GM18951 (cell line): ENCODE results near the gene FGF11.
"Not testable (repeated sequence)": the region's sequence is repeated elsewhere in the genome, so short reads cannot be mapped to it uniquely, and the experiment has no call there.

Experiments used
- POLR2A ChIP-seq: IDR thresholded peaks from 4 replicates; pipeline ENCODE4 v1.6.1; 2011; ENCODE audit warnings: mild to moderate bottlenecking; ENCODE audit not compliant: insufficient read length, insufficient read depth; ENCODE audit errors: extremely low read depth
- in situ Hi-C: fragments of 300-500 bp; cut with MboI; formaldehyde crosslinking; loops from one replicate; pipeline ENCODE4 v1.12.0; 2022; ENCODE audit warnings: low sequenced_read_pairs, mixed read lengths, inconsistent platforms; ENCODE audit not compliant: unreplicated experiment

The FGF11 gene

DNA sequence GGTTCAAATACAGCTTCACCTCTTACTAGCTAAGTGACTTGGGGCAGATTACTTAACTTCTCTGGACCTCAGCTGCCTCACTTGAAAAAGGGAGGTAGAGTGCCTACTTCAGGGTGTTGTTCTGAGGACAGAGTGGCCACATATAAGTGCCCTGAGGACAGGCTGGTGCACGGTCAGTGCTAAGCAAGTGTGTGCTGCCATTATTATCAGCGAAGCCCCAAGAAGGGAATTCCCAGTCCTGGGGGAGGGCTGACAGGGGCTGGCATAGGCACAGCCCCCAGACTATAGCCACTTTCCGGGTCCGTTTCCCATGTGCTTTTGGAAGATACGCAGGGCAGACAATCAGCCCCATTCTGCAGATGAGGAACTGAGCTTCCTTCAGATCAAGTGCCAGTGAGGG lies 37.6 kb downstream of the FGF11 start:
- in situ Hi-C loops = no loop called here
- TF ChIP-seq POLR2A = no peak

DNA sequence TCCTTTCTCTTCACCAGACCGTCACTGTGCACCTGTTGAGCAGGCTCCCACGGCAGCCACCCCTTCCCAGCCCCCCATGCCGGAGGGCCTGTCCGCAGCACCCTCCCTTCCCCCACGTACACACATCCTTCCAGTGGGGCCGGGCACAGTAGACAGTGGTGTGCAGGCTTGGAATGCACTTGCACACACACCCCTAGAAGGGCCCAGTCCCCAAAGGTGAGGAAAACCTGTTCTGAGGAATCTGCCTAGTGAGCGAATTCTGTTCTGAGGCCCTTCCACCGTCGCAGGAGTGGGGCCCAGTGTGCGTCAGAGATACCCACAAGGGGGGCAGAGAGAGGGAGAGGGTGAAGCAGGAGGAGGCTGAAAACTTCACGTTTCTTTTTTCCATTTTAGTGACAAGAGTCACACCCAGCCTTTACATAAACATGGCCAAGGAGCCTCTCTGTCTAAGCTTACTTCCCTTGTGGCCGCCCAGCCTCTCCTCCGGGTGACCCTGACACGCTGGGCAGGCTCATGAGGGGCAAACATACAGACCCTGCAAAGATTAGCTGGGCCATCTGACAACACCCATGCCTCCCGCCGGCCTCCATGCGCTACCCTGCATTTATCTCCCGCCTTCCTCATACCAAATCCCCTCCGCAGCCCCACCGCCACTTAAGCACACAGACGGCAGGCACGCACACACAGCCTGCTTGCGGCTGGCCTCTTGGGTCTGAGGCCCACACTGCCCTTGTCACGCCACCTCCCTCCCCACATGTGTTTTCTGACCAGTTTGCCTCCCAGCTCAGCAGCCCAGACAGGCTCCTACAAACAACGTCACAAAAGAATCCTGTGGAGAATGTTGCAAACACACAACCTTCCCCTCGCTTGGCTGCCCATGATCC lies 38.3 kb downstream of the FGF11 start:
- in situ Hi-C loops = no loop called here
- no peak for TF ChIP-seq POLR2A

DNA sequence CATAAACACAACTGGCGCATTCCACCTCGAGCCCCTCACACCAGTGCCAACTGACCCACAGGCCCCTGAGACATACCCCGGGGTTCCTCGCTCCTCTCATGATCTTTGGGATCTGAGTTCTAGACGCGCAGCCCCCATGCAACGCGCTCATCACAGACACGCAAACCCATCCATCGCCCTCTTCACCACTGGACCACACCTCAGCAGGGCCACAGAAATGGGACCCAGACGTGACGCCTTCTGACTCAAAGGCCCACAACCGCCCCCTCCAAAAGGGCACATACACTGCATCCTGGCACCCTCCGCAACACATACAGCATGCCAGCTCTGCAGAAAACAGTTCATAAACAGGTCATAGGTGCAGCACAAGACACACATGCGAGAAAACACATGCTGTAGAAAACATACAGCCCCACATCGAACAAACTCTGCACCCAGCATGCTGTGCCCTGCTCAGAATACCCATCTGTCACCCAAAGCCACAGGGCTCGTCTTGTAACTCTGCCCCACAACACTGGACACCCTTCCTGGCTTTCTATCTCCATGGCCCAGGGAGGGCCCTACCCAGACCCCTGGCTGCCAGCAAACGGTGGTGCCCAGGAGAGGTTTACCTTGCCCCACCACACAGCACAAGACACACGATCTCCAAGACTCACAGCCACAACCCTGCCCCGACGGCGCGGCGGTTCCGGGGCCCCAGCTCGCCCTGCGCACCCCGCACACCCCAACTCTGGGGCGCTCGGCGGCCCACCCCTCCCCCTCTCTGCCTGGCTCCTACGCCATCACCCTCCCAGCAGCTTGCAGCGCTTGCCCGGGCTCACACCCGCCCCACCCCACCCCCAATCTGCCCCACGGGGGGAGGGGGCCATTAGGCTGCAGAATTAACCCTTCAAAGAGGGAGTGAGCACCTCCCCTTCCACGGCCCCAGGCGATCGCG lies 39.2 kb downstream of the FGF11 start:
- TF ChIP-seq POLR2A = no peak
- in situ Hi-C loops = no loop called here

DNA sequence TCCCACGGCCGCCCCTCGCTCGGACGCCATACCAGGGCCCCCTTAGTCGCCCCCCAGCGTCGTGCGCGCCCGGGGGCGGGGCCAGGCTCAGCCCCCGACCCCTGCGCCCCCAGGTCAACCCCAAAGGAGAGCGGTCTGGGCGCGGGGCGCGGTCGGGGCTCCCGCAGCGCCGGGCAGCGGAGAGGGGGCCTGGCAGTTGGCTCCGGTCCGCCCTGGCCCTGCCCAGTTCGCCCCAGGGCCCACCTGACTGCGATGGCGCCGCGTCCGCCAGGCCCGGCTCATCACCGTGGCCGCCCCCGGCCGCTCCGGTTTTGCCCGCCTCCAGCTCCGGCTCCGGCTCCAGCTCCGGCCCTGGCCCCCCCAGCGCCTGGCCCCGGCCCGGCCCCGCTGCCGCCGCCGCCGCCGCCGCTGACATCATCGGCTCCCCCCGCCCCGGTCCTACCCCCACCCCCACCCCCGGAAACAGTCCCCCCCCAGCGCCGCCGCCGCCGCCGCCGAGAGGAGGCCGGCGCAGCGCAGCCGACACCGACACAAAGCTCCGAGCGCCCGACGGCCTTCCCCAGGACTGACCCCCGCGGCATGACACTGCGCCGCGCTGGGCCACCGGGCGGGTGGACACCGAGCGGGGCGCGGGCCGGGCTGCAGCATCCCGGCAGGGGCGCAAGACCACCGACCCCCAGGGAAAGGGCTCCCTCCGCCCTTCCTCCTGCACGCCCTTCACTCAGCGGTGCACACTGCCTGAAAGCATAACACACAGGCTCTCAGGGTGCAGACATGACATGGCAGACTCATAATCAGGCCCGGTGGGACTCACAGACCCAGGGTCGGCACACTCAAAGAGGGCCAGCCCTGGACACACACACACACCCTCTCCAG lies 40.1 kb downstream of the FGF11 start, which contains the start of gene ZBTB4:
Gene ZBTB4, minus strand, starts transcription at position 419 of the 876 bp plus-strand sequence. CDS start 12,830 bp downstream, outside the sequence.
- peak; percentile 58 for TF ChIP-seq POLR2A
- in situ Hi-C loops = no loop called here

DNA sequence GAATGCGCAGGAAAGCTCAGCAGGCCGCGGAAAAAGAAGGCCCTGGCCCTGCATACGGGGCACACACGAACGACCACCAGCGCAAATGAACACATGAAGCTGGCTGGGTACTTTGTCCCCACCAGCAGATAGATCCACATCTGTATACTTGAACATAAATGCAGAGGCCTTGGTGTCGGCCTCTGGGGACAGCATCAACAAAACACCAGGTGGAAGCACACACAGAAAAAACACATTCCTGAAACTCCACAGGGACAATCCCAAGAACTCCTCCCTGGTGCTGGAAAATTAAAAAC lies 40.7 kb downstream of the FGF11 start:
- in situ Hi-C loops = no loop called here
- no peak for TF ChIP-seq POLR2A

DNA sequence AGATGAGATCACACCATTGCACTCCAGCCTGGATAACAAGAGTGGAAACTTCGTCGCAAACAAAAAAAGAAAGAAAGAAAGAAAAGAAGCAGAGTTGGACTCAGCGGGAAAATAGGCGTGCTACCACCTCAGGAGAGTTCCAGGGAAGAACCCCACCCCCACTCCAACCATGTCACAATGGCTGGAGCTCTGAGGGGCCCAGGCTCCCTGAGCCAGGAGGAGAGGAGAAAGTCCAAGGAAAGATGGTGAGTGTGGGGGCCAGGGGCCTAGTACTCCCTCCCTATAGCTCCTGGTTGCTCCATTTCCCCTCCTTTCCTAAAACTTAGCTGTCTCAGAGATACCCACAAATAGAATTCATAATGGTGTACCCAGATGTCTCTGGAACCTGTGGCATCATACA lies 42.0 kb downstream of the FGF11 start, which contains the start of gene SLC35G6:
Gene SLC35G6, plus strand, starts transcription at position 172 of the 400 bp plus-strand sequence. Its CDS starts 71 bp downstream, at position 243.
- in situ Hi-C loops = not testable (repeated sequence)

DNA sequence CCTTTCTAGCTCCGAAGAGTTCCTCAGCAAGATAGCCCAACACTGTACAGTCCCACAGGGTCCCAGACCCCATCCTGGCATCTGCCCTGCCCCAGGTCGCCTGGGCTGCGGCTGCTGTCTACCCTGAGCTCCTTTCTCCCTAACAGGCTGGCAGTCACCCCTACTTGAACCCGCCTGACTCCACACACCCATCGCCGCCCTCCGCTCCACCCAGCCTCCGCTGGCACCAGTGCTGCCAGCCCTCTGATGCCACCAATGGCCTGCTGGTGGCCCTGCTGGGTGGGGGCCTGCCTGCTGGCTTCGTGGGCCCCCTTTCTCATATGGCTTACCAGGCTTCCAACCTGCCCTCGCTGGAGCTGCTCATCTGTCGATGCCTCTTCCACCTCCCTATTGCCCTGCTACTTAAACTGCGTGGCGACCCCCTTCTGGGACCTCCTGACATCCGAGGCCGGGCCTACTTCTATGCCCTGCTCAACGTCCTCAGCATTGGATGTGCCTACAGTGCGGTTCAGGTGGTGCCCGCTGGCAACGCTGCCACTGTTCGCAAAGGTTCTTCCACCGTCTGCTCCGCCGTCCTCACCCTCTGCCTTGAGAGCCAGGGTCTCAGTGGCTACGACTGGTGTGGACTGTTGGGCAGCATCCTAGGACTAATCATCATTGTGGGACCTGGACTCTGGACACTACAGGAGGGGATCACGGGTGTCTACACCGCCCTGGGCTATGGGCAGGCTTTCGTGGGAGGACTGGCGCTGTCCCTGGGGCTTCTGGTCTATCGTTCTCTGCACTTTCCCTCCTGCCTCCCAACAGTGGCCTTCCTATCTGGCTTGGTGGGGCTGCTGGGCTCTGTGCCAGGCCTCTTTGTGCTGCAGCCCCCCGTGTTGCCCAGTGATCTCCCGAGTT lies 42.8 kb downstream of the FGF11 start:
- in situ Hi-C loops = not testable (repeated sequence)

DNA sequence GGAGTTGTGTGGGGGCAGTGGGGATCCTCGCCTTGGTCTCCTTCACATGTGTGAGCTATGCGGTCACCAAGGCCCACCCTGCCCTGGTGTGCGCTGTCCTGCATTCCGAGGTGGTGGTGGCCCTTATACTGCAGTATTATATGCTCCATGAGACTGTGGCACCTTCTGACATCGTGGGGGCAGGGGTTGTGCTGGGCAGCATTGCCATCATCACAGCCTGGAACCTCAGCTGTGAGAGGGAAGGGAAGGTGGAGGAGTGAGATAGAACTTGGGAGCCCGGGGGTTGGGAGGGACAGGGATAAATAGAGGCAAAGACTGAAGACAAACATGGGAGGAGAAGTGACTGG lies 43.4 kb downstream of the FGF11 start:
- in situ Hi-C loops = not testable (repeated sequence)

DNA sequence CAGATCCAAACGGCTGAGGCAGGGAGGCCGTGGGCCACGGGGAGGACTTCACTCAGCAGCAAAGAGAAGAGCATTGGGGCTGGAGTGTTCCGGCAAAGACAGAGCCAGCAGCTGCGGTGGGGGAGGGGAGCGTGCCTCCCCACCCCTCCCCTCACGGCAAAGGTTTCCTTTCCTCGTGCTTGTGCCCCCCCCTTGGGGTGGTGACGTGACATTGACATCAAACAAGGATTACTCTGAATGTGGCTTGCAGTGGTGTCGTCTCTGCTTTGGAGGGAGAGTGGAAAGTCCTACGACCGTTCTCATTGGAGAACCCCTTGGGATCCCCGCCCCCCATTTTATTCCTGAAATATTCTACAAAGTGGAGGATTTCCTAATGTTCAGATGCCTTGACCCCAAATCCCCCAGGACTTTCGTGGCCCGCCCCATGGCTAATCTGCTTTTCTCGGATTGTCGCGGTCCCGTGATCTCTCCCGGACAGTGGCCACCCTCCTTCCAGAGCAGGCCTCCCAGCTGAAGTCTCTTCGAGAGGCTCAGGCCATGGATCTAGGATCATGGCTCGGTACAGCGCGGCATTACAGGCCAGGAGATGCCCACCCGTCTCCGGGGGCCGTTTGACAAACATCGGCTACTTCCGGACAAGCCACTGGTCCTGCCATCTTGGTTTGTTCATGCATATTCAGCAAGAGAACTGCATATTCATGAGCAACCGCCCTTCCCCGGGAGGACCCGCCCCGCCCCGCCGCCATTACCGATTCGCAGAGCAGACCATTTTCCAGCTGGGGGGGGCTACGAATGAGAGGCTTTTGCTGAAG lies 44.1 kb downstream of the FGF11 start:
- TF ChIP-seq POLR2A = peak; percentile 13
- in situ Hi-C loops = no loop called here

DNA sequence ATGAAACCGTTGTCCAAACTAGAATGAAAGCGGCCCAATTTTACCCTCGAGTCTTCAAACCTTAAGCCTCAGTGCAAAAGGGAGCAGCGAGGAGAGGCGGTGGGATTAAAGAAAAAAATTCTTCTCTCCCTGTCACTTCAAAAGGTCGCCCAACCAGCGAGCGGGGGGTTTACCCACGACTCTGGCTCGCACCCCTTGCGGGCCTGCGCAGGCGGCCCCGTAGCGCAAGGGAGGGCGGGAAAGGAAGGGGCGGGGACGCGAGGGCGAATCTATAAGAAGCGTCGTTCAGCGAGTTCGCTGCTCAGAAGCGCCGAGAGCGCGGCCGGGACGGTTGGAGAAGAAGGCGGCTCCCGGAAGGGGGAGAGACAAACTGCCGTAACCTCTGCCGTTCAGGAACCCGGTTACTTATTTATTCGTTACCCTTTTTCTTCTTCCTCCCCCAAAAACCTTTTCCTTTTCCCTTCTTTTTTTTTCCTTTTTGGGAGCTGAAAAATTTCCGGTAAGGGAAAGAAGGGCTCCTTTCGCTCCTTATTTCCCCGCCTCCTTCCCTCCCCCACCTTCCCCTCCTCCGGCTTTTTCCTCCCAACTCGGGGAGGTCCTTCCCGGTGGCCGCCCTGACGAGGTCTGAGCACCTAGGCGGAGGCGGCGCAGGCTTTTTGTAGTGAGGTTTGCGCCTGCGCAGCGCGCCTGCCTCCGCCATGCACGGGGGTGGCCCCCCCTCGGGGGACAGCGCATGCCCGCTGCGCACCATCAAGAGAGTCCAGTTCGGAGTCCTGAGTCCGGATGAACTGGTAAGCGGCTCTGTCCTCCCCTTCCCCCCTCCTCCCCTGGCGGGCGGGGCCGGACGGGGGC lies 45.0 kb downstream of the FGF11 start, which contains the start of gene POLR2A:
Gene POLR2A, plus strand, starts transcription at position 300 of the 852 bp plus-strand sequence.
- peak; percentile 100 for TF ChIP-seq POLR2A
- in situ Hi-C loops = no loop called here
